B cell (primary cell): ENCODE measurements around the gene RENBP.

Experiments used
- CTCF ChIP-seq: fragments of 200-600 bp; IDR thresholded peaks from one replicate; pipeline ENCODE4 v1.8.0; 2022; ENCODE audit warnings: antibody characterized with exemption, mild to moderate bottlenecking
- EZH2 ChIP-seq: IDR thresholded peaks from 2 replicates; pipeline ENCODE4 v1.6.1; 2012; ENCODE audit warnings: borderline replicate concordance, low read depth, mild to moderate bottlenecking, moderate library complexity, low read length; ENCODE audit not compliant: insufficient read depth, poor library complexity, severe bottlenecking

GRCh38 chrX:153967536-153968224, 23.2 kb upstream of the RENBP start:
- TF ChIP-seq CTCF: no peak
- no peak for TF ChIP-seq EZH2
